H1 (cell line): ENCODE results near the gene SLC38A1. TPM values are rescaled to one million over a fixed set of nuclear protein-coding genes. Genes with fewer than 3 reads are reported as not detected.
A peak's percentile ranks its signal among the peaks of the same experiment; 100 is the strongest.

Experiments
- CTCF ChIA-PET: fragments of 300-600 bp; sonication (Branson Sonifier 250); formaldehyde crosslinking; loops from one replicate; lab custom pipeline; 2021; ENCODE audit not compliant: partially characterized antibody; lab: Charles Lee
- POLR2A ChIA-PET: fragments of 300-600 bp; sonication (Branson Sonifier 250); formaldehyde crosslinking; loops from one replicate; lab custom pipeline; 2021; ENCODE audit warnings: inconsistent platforms; ENCODE audit not compliant: partially characterized antibody; lab: Charles Lee
- DNase-seq, 2 experiments: peaks; one replicate each; pipeline versions ENCODE4 v3.0.0 to v3.0.0-alpha.2; 2010 to 2022; ENCODE audit warnings: low spot score in 2 of 2, low read depth in 1 of 2, mixed read lengths in 1 of 2
- FAIRE-seq: peaks from 2 replicates; lab custom pipeline; 2011; peaks lifted over from hg19 to GRCh38; lab: Jason Lieb, UNC
- H2AFZ ChIP-seq: 2 replicates; pipeline ENCODE4 v1.8.1; 2012; ENCODE audit warnings: low read length, inconsistent platforms
- H2AK5ac ChIP-seq: 2 replicates; pipeline ENCODE4 v1.6.1; 2013; ENCODE audit warnings: low read depth, low read length
- H2BK120ac ChIP-seq: replicated peaks from 2 replicates; pipeline ENCODE3; 2013; ENCODE audit warnings: low read depth, low read length, inconsistent platforms
- H2BK12ac ChIP-seq: 2 replicates; pipeline ENCODE4 v1.6.1; 2013; ENCODE audit warnings: low read depth, low read length
- H2BK15ac ChIP-seq: 2 replicates; pipeline ENCODE4 v1.6.1; 2013; ENCODE audit warnings: low read length
- H2BK20ac ChIP-seq: 2 replicates; pipeline ENCODE4 v1.6.1; 2013; ENCODE audit warnings: low read length
- H2BK5ac ChIP-seq: 2 replicates; pipeline ENCODE4 v1.6.1; 2013; ENCODE audit warnings: low read depth, low read length
- H3K14ac ChIP-seq: 2 replicates; pipeline ENCODE4 v1.6.1; 2013; ENCODE audit warnings: inconsistent platforms; ENCODE audit not compliant: insufficient read length
- H3K18ac ChIP-seq: 2 replicates; pipeline ENCODE4 v1.6.1; 2013; ENCODE audit warnings: low read length; ENCODE audit errors: extremely low read depth
- H3K23ac ChIP-seq: 2 replicates; pipeline ENCODE4 v1.6.1; 2013; ENCODE audit warnings: inconsistent platforms; ENCODE audit not compliant: insufficient read length
- H3K23me2 ChIP-seq: 2 replicates; pipeline ENCODE4 v1.6.1; 2013; ENCODE audit warnings: low read depth, low read length
- H3K27ac ChIP-seq: 2 replicates; pipeline ENCODE4 v1.6.1; 2011; ENCODE audit warnings: low read depth, low read length, inconsistent platforms
- H3K27me3 ChIP-seq, 4 experiments: replicated peaks in 1 of 4; 1 replicate in 1 of 4; 2 replicates in 3 of 4; pipeline versions ENCODE4 v1.6.1 to v1.8.1; 2011 to 2013; ENCODE audit warnings: low read length in 3 of 4, mild to moderate bottlenecking in 3 of 4, inconsistent platforms in 2 of 4, mixed read lengths in 2 of 4, moderate library complexity in 1 of 4; ENCODE audit not compliant: control insufficient read depth in 3 of 4, insufficient read depth in 3 of 4; ENCODE audit errors: extremely low read depth in 1 of 4
- H3K36me3 ChIP-seq, 4 experiments: 2 replicates each; pipeline versions ENCODE4 v1.6.1 to v1.8.1; 2011 to 2013; ENCODE audit warnings: mild to moderate bottlenecking in 4 of 4, low read length in 3 of 4, moderate library complexity in 2 of 4, control low read depth in 1 of 4, inconsistent platforms in 1 of 4; ENCODE audit not compliant: insufficient read depth in 4 of 4, control insufficient read depth in 2 of 4
- H3K4ac ChIP-seq: replicated peaks from 2 replicates; pipeline ENCODE3; 2013; ENCODE audit warnings: low read length, low read depth, mixed read lengths, inconsistent platforms; ENCODE audit not compliant: insufficient read length
- H3K4me1 ChIP-seq, 4 experiments: replicated peaks in 1 of 4; 1 replicate in 1 of 4; 2 replicates in 3 of 4; pipeline versions ENCODE4 v1.6.1 to v1.8.1; 2011 to 2013; ENCODE audit warnings: low read length in 3 of 4, inconsistent platforms in 2 of 4, mixed read lengths in 1 of 4; ENCODE audit not compliant: insufficient read depth in 4 of 4, control insufficient read depth in 3 of 4
- H3K4me2 ChIP-seq, 2 experiments: 2 replicates each; pipeline versions ENCODE4 v1.6.1 to v1.8.1; 2011 to 2013; ENCODE audit warnings: low read depth in 2 of 2, low read length in 2 of 2, control low read depth in 1 of 2, inconsistent platforms in 1 of 2, mild to moderate bottlenecking in 1 of 2; ENCODE audit not compliant: insufficient read depth in 1 of 2
- H3K4me3 ChIP-seq, 4 experiments: fragments of 200-600, 300-600 bp in 1 of 4; sonication (generic), shearing (Covaris generic), sonication (Bioruptor Twin) in 1 of 4; 2 replicates each; pipeline versions ENCODE4 v1.5.1 to v1.8.1; 2011 to 2016; ENCODE audit warnings: low read length in 4 of 4, low read depth in 3 of 4, control low read depth in 2 of 4, inconsistent platforms in 2 of 4, mild to moderate bottlenecking in 2 of 4, mixed read lengths in 1 of 4, moderate library complexity in 1 of 4; ENCODE audit not compliant: insufficient read depth in 2 of 4; ENCODE audit errors: extremely low read depth in 1 of 4
- H3K56ac ChIP-seq: replicated peaks from 2 replicates; pipeline ENCODE3; 2013; ENCODE audit warnings: low read depth, mild to moderate bottlenecking, mixed read lengths, low read length, inconsistent platforms; ENCODE audit not compliant: insufficient read length
- H3K79me1 ChIP-seq: 2 replicates; pipeline ENCODE4 v1.6.1; 2013; ENCODE audit warnings: low read depth, low read length, control low read depth
- H3K79me2 ChIP-seq, 2 experiments: 2 replicates each; pipeline versions ENCODE4 v1.6.1 to v1.8.1; 2012 to 2013; ENCODE audit warnings: low read length in 2 of 2, mild to moderate bottlenecking in 2 of 2, inconsistent platforms in 1 of 2; ENCODE audit not compliant: insufficient read depth in 2 of 2, control insufficient read depth in 1 of 2
- H3K9ac ChIP-seq, 4 experiments: replicated peaks in 1 of 4; 1 replicate in 1 of 4; 2 replicates in 3 of 4; pipeline versions ENCODE4 v1.6.1 to v1.8.1; 2011 to 2013; ENCODE audit warnings: low read depth in 3 of 4, low read length in 3 of 4, control low read depth in 2 of 4, mild to moderate bottlenecking in 2 of 4, moderate library complexity in 2 of 4, inconsistent platforms in 1 of 4; ENCODE audit errors: extremely low read depth in 1 of 4
- H3K9me3 ChIP-seq, 2 experiments: 2 replicates each; pipeline versions ENCODE4 v1.6.1 to v1.8.1; 2012 to 2013; ENCODE audit warnings: mild to moderate bottlenecking in 2 of 2, moderate library complexity in 2 of 2, control low read depth in 1 of 2, inconsistent platforms in 1 of 2, low read depth in 1 of 2, low read length in 1 of 2, mixed read lengths in 1 of 2; ENCODE audit not compliant: insufficient read depth in 2 of 2
- H4K20me1 ChIP-seq, 2 experiments: replicated peaks in 1 of 2; 2 replicates each; pipeline versions ENCODE3 to v1.8.1; 2011 to 2013; ENCODE audit warnings: inconsistent platforms in 2 of 2, low read length in 2 of 2, mild to moderate bottlenecking in 1 of 2; ENCODE audit not compliant: insufficient read depth in 2 of 2, control insufficient read depth in 1 of 2
- H4K5ac ChIP-seq: 2 replicates; pipeline ENCODE4 v1.6.1; 2013; ENCODE audit warnings: low read length, low read depth, mixed read lengths, inconsistent platforms; ENCODE audit not compliant: insufficient read length
- H4K8ac ChIP-seq: 2 replicates; pipeline ENCODE4 v1.8.0; 2013; ENCODE audit warnings: mild to moderate bottlenecking, moderate library complexity, low read length, inconsistent platforms; ENCODE audit not compliant: insufficient read depth; ENCODE audit errors: extremely low read depth
- H4K91ac ChIP-seq: replicated peaks from 2 replicates; pipeline ENCODE3; 2013; ENCODE audit warnings: low read length, mixed read lengths, inconsistent platforms; ENCODE audit not compliant: insufficient read length
- BACH1 ChIP-seq: IDR thresholded peaks from 2 replicates; pipeline ENCODE4 v1.6.1; 2012; ENCODE audit warnings: low read length, improper control_type of control experiment
- TCF12 ChIP-seq: IDR thresholded peaks from 2 replicates; pipeline ENCODE4 v1.6.1; 2011; ENCODE audit warnings: low read depth, mild to moderate bottlenecking, low read length
- WGBS, 2 experiments: shearing (Covaris generic) in 1 of 2; methylation state at CpG; one replicate each; pipeline versions ENCODE4 v1.1.6 to v1.1.7; 2013 to 2015; ENCODE audit warnings: low lambda C conversion rate in 2 of 2, mixed read lengths in 2 of 2, inconsistent platforms in 1 of 2, low coverage in 1 of 2, missing lambda C conversion rate in 1 of 2; ENCODE audit not compliant: insufficient replicate concordance in 2 of 2, insufficient coverage in 1 of 2, insufficient read length in 1 of 2; ENCODE audit errors: extremely low coverage in 1 of 2, missing lambda C conversion rate in 1 of 2; 5-methylcytosine and 5-hydroxymethylcytosine counted together
- polyA plus RNA-seq, 7 experiments: library from polyadenylated mRNA; depleted of rRNA in 3 of 7; stranded (reverse) in 5 of 7; unstranded in 2 of 7; fragments of >200 nt in 5 of 7; fragments of 200-250 nt in 2 of 7; gene quantifications; 1 replicate in 5 of 7; 2 replicates in 1 of 7; 4 replicates in 1 of 7; pipeline versions ENCODE4 v1.2.1 to v1.2.3, GENCODE V29; 2011 to 2013; ENCODE audit warnings: missing spikeins in 2 of 7, mixed read lengths in 2 of 7
- total RNA-seq: library from RNA; stranded (reverse); fragmentation: NEBNext Ultra II Directional; extraction: Animal tissue kit (Norgen Biotek cat#: 25700); gene quantifications from 2 replicates; pipeline ENCODE4 v1.2.1, GENCODE V29; 2021

Gene SLC38A1
- total and polyA plus RNA-seq, 2 of the 8 experiments (the other 6 are each of a cell fraction or from before 2014, with no cell fraction given): 83.4 to 242 TPM

GRCh38 chr12:46300910-46301309, 32.1 kb upstream of the SLC38A1 start:
- H3K4me1 ChIP-seq: peaks cover 0 to 18% (median 5%) of the 10 kb centered on the region in 4 experiments; a peak in 2 of 7 replicates
- no peaks in the 10 kb centered on the region for H3K79me1 ChIP-seq
- DNase-seq (no peak), FAIRE-seq (no peak)
- H4K5ac ChIP-seq: no peak overlapping the region
- no peak overlapping the region for H3K23ac ChIP-seq
- no peak overlapping the region for H4K8ac ChIP-seq
- TF ChIP-seq TCF12 (0 out of 2 replicates have a peak, but pooled peaks have one; percentile 9), BACH1 (no peak)
- no peaks in the 10 kb centered on the region for H3K79me2 ChIP-seq
- H3K18ac ChIP-seq: no peak overlapping the region
- ChIA-PET CTCF (interaction anchor here (1.0 to 3.2 kb wide), 7 partner anchors 9 to 55 kb away, joined by 3 to 11 read pairs (median 4); no protein-coding TSS in a partner anchor), POLR2A (interaction anchor here (0.8 to 5.3 kb wide), 4 partner anchors 17 to 39 kb away, joined by 3 to 45 read pairs (median 4); partner anchors contain the start of gene SLC38A1)
- H3K4me3 ChIP-seq: no peak overlapping the region
- H3K23me2 ChIP-seq: no peaks in the 10 kb centered on the region
- H2AK5ac ChIP-seq: no peak overlapping the region
- H2AFZ ChIP-seq: peak overlapping the region; percentile 80; the same call in 1 of the 2 replicates
- no peak overlapping the region for H3K27ac ChIP-seq
- no peaks in the 10 kb centered on the region for H3K36me3 ChIP-seq
- H2BK15ac ChIP-seq: no peak overlapping the region
- H3K56ac ChIP-seq: no peak overlapping the region
- H4K91ac ChIP-seq: no peak overlapping the region
- H3K4ac ChIP-seq: no peak overlapping the region
- no peak overlapping the region for H3K4me2 ChIP-seq
- H2BK20ac ChIP-seq: no peak overlapping the region
- H2BK12ac ChIP-seq: no peak overlapping the region
- H3K27me3 ChIP-seq: no peaks in the 10 kb centered on the region
- H4K20me1 ChIP-seq: no peaks in the 10 kb centered on the region
- H3K9me3 ChIP-seq: peaks cover 0 to 5% of the 10 kb centered on the region in 2 experiments; a peak in 1 of 4 replicates
- no peak overlapping the region for H3K14ac ChIP-seq
- no peak overlapping the region for H3K9ac ChIP-seq
- 72% methylated on average over 3 of the region's 3 CpGs; no CpG with 5 or more reads in 1 of the 2 experiments for WGBS, 2 experiments
- no peak overlapping the region for H2BK120ac ChIP-seq
- H2BK5ac ChIP-seq: no peak overlapping the region
